GM19043 (cell line): ENCODE data around the gene NUDT16L1.
A peak's percentile ranks its signal among the peaks of the same experiment; 100 is the strongest.
"Not testable (repeated sequence)": the region's sequence is repeated elsewhere in the genome, so short reads cannot be mapped to it uniquely, and the experiment has no call there.

ENCODE experiments used
- ATAC-seq: cut with Tn5 transposase; IDR thresholded peaks from one replicate; pipeline ENCODE4 v1.9.1; 2021; ENCODE audit warnings: low read depth; ENCODE audit not compliant: unreplicated experiment

NUDT16L1 gene

GRCh38 chr16:4693296-4693955, at the start of gene NUDT16L1:
Gene NUDT16L1, plus strand, starts transcription at chr16:4693562. Its CDS starts 165 bp downstream, at chr16:4693727.
- ATAC-seq: peak; percentile 94

GRCh38 chr16:4646773-4647643, 46.4 kb upstream of the NUDT16L1 start:
- ATAC-seq: no peak

- ATAC-seq: no peak
These were observed 45.8 kb upstream of the NUDT16L1 start for GRCh38 chr16:4647644-4647980.

GRCh38 chr16:4648917-4649316, 44.4 kb upstream of the NUDT16L1 start:
- no peak for ATAC-seq

GRCh38 chr16:4649744-4650442, 43.5 kb upstream of the NUDT16L1 start:
- no peak for ATAC-seq

- ATAC-seq: not testable (repeated sequence)
These were observed 42.8 kb upstream of the NUDT16L1 start for GRCh38 chr16:4650443-4651074.

- no peak for ATAC-seq
These were observed 41.5 kb upstream of the NUDT16L1 start for GRCh38 chr16:4651827-4652226.

- no peak for ATAC-seq
These were observed 40.8 kb upstream of the NUDT16L1 start for GRCh38 chr16:4652561-4652960.

- no peak for ATAC-seq
These were observed 39.1 kb upstream of the NUDT16L1 start for GRCh38 chr16:4654011-4654963.

- no peak for ATAC-seq
These were observed 38.3 kb upstream of the NUDT16L1 start for GRCh38 chr16:4654964-4655590.

GRCh38 chr16:4655801-4656200, 37.6 kb upstream of the NUDT16L1 start:
- ATAC-seq: no peak

GRCh38 chr16:4656221-4656620, 37.1 kb upstream of the NUDT16L1 start:
- ATAC-seq: no peak

GRCh38 chr16:4656695-4657686, 36.4 kb upstream of the NUDT16L1 start:
- no peak for ATAC-seq

GRCh38 chr16:4659363-4660353, 33.7 kb upstream of the NUDT16L1 start:
- no peak for ATAC-seq

- ATAC-seq: no peak
These were observed 32.8 kb upstream of the NUDT16L1 start for GRCh38 chr16:4660454-4661007.

- no peak for ATAC-seq
These were observed 31.7 kb upstream of the NUDT16L1 start for GRCh38 chr16:4661661-4662060.

- no peak for ATAC-seq
These were observed 29.9 kb upstream of the NUDT16L1 start for GRCh38 chr16:4663465-4663776.
